ENCODE measurements around the gene PDK2.

The PDK2 gene

DNA sequence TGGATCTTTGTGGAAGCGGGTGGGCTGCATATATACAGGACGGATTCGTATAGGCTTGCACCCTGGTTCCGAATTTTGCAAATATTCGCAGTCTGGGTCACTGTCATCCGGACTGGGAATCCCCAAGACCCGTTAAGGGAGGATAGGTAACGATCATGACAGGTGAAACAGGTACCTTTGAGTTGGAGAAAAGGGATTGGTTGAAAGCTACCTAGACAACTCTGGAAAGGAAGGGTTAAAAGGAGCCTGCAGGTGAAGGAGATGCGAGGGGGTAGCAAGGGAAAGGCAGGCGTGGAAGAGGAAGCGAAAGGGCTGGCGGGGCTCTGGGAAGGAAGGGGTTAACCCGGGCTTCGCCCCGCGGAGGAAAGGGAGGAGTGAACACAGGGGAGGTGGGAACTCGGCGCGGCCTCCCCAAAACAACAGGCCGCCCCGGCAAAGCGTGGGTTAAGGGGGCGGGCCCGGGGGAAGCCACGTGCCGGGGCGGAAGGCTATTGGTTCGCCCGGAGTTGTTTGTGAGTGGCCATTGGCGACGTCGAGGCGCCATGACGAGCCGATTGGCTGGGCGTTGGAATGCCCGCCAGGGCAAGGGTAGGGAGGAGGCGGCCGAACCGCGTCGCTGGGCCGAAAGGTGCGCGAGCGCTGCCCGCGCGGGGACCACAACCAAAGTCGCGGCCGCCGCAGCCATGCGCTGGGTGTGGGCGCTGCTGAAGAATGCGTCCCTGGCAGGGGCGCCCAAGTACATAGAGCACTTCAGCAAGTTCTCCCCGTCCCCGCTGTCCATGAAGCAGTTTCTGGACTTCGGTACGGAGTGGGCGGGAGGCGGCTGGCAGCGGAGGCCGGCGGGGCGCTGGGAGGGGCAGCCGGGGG lies at the start of gene PDK2:
Gene PDK2, plus strand, starts transcription at position 599 of the 867 bp plus-strand sequence. Its CDS starts 85 bp downstream, at position 684.
- TF ChIP-seq, protein P1, sequence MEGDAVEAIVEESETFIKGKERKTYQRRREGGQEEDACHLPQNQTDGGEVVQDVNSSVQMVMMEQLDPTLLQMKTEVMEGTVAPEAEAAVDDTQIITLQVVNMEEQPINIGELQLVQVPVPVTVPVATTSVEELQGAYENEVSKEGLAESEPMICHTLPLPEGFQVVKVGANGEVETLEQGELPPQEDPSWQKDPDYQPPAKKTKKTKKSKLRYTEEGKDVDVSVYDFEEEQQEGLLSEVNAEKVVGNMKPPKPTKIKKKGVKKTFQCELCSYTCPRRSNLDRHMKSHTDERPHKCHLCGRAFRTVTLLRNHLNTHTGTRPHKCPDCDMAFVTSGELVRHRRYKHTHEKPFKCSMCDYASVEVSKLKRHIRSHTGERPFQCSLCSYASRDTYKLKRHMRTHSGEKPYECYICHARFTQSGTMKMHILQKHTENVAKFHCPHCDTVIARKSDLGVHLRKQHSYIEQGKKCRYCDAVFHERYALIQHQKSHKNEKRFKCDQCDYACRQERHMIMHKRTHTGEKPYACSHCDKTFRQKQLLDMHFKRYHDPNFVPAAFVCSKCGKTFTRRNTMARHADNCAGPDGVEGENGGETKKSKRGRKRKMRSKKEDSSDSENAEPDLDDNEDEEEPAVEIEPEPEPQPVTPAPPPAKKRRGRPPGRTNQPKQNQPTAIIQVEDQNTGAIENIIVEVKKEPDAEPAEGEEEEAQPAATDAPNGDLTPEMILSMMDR (IDR thresholded peaks at IDR 0.05; ENCODE audit: insufficient read depth, low read length, missing control alignments): no peak
- peak; percentile 47 for DNase-seq (ENCODE audit: low read depth, low spot score)
- POLR2A ChIA-PET: interaction anchor here (0.7 to 1.3 kb wide), 3 partner anchors 33 to 107 kb away, joined by 3 to 5 read pairs (median 3); partner anchors contain the start of gene COL1A1
- peak within 1 kb of the TSS; percentile 89 for H3K4me3 ChIP-seq (ENCODE audit: low read depth, low read length)
- CTCF ChIA-PET: interaction anchor here (0.6 to 9.8 kb wide), 75 partner anchors 8 to 331 kb away, joined by 3 to 280 read pairs (median 7); partner anchors contain the start of genes FAM117A, ITGA3, SGCA and TAC4

DNA sequence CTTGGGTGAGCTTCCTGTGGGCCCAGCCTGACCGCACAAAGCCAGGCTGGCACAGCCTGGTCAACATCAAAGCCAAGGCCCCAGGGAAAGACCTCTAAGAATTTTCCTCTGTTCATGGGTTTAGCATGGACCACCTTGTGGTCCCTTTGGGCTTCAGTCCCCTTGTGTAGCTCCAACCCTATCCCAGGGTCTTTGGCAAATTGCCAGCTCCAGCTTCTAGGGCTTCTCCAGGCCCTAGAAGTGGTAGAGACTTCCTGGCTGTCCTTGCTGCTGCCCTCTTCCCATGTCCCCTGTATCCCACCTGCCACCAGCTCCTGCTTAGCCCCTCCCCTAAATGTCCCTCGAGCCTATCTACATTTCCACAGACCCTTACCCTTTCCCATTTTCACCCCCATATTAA lies 49.0 kb upstream of the PDK2 start:
- ChIA-PET CTCF (interaction anchor here (0.9 to 3.5 kb wide), 8 partner anchors 10 to 50 kb away, joined by 3 to 18 read pairs (median 6); partner anchors contain the start of gene ITGA3), POLR2A (no interaction called here)
- TF ChIP-seq, protein P1 (IDR thresholded peaks at IDR 0.05; ENCODE audit: insufficient read depth, low read length, missing control alignments): no peak
- no peak overlapping the region for H3K4me3 ChIP-seq (ENCODE audit: low read depth, low read length)
- DNase-seq (ENCODE audit: low read depth, low spot score): no peak

DNA sequence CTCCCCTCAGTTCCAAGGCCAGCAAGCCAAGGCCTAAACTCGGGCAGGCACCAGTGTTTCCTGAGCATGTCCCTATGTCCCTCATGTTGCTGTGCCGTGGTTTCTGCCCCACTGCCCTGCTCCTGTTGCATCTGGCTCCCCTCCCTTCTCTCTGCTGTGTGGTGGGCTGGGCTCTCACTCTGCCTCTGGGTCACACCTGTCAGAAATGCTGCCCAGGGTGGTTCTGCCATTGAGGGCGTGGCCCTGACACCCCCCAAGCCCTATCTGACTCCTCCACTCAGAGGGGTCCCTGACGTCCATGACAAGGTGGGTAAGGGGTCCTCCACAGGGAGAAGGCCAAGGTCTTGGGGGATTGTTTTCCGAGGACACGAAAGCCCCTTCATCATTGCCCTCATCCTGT lies 48.5 kb upstream of the PDK2 start:
- no peak overlapping the region for H3K4me3 ChIP-seq (ENCODE audit: low read depth, low read length)
- TF ChIP-seq, protein P1 (IDR thresholded peaks at IDR 0.05; ENCODE audit: insufficient read depth, low read length, missing control alignments): no peak
- DNase-seq (ENCODE audit: low read depth, low spot score): no peak
- ChIA-PET CTCF (interaction anchor here (0.9 to 3.5 kb wide), 7 partner anchors 10 to 50 kb away, joined by 3 to 18 read pairs (median 7); partner anchors contain the start of gene ITGA3), POLR2A (no interaction called here)

DNA sequence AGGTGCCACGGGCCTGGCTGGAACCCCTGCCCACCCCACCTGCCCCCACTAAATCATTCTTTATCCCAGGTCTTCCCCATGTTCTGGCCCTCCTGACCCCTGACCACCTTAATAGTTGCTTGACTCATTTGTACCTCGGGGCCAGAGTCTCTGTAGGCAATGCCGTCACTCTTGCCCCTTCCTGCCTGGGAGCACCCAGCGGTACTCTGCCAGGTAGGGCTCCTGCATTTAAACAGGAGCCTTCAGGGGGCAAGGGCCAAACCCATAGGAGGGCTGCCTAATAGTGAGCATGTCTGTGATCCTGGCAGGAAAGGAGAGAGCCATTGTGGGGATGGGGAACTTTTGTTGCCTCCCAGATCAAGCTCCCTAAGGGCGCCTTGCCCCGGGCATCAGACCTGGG lies 48.1 kb upstream of the PDK2 start:
- CTCF ChIA-PET: interaction anchor here (1.2 to 3.5 kb wide), 6 partner anchors 9 to 50 kb away, joined by 3 to 18 read pairs (median 8); partner anchors contain the start of gene ITGA3
- POLR2A ChIA-PET: interaction anchor here (0.7 to 1.1 kb wide), 2 partner anchors 15 to 40 kb away, joined by 3 read pairs; no protein-coding TSS in a partner anchor
- no peak for DNase-seq (ENCODE audit: low read depth, low spot score)
- no peak overlapping the region for H3K4me3 ChIP-seq (ENCODE audit: low read depth, low read length)
- TF ChIP-seq, protein P1 (IDR thresholded peaks at IDR 0.05; ENCODE audit: insufficient read depth, low read length, missing control alignments): no peak

DNA sequence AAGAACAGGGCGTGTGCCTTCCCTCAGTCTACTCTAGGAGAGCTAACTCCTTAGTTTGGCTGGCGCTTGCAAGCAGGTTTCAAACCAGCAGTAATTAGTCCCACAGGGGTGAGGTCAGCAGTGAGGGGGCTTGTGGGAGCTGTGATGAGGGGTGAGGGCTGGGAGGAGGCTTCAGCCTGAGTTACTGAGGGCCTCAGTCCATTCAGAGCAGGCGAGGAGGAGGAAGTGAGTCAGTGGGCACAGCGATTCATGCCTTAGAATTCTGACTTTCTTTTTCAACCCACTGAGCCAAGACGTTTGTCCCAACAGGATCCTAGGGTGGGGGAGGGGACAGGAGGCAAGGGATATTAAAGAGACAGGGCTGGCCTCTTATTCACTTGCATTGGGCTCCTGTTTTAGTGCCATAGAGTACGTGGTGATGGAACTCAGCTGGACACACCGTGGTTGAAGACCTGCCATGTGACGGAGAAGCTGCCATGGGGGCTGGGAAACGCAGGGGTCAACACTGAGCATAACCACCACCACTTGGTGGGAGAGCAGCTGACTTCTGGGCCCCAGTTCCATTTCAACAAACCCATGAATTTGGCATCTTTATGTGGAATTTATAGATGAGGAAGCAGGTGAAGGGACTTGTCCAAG lies 47.5 kb upstream of the PDK2 start:
- H3K4me3 ChIP-seq (ENCODE audit: low read depth, low read length): no peak overlapping the region
- ChIA-PET CTCF (interaction anchor here (1.0 to 3.5 kb wide), 7 partner anchors 9 to 51 kb away, joined by 3 to 18 read pairs (median 9); partner anchors contain the start of gene ITGA3), POLR2A (interaction anchor here (0.7 to 1.1 kb wide), 3 partner anchors 9 to 40 kb away, joined by 3 read pairs; no protein-coding TSS in a partner anchor)
- TF ChIP-seq, protein P1 (IDR thresholded peaks at IDR 0.05; ENCODE audit: insufficient read depth, low read length, missing control alignments): no peak
- no peak for DNase-seq (ENCODE audit: low read depth, low spot score)

All from AG04449 (cell line).